Keratinocyte (primary cell): ENCODE results near the gene SPTAN1. TPM values are rescaled to one million over a fixed set of nuclear protein-coding genes. Genes with fewer than 3 reads are reported as not detected.

Source experiments
- DNase-seq: peaks from one replicate; pipeline ENCODE4 v3.0.0-alpha.2; 2011; ENCODE audit warnings: low read depth, missing footprints, low spot score
- FAIRE-seq: peaks from 2 replicates; lab custom pipeline; 2011; peaks lifted over from hg19 to GRCh38; lab: Jason Lieb, UNC
- H2AFZ ChIP-seq: 2 replicates; pipeline ENCODE4 v1.6.0; 2012; ENCODE audit warnings: low read length, control low read depth, inconsistent platforms; ENCODE audit not compliant: control insufficient read depth
- H3K27ac ChIP-seq: 2 replicates; pipeline ENCODE4 v1.5.1; 2011; ENCODE audit warnings: low read length; ENCODE audit not compliant: control insufficient read depth, insufficient read depth
- H3K27me3 ChIP-seq: 3 replicates; pipeline ENCODE4 v1.6.0; 2011; ENCODE audit warnings: low read length; ENCODE audit not compliant: control insufficient read depth, insufficient read depth; ENCODE audit errors: extremely low read depth
- H3K36me3 ChIP-seq, 2 experiments: 2 replicates in 1 of 2; 3 replicates in 1 of 2; pipeline ENCODE4 v1.5.1; 2011; ENCODE audit warnings: low read length in 2 of 2, mild to moderate bottlenecking in 1 of 2; ENCODE audit not compliant: control insufficient read depth in 2 of 2, insufficient read depth in 2 of 2; ENCODE audit errors: extremely low read depth in 1 of 2
- H3K4me1 ChIP-seq: 3 replicates; pipeline ENCODE4 v1.5.1; 2011; ENCODE audit warnings: low read length; ENCODE audit not compliant: control insufficient read depth, insufficient read depth; ENCODE audit errors: extremely low read depth
- H3K4me2 ChIP-seq: 3 replicates; pipeline ENCODE4 v1.6.0; 2011; ENCODE audit warnings: low read depth, low read length; ENCODE audit not compliant: control insufficient read depth, insufficient read depth; ENCODE audit errors: extremely low read depth
- H3K4me3 ChIP-seq, 3 experiments: fragments of 200-600 bp in 1 of 3; sonication (generic) in 1 of 3; 2 replicates in 2 of 3; 3 replicates in 1 of 3; pipeline ENCODE4 v1.5.1; 2011 to 2016; ENCODE audit warnings: low read length in 3 of 3, mild to moderate bottlenecking in 3 of 3, control low read depth in 2 of 3, inconsistent platforms in 1 of 3, low read depth in 1 of 3, mixed read lengths in 1 of 3, mixed run types in 1 of 3, moderate library complexity in 1 of 3; ENCODE audit not compliant: control insufficient read depth in 2 of 3, insufficient read depth in 2 of 3; ENCODE audit errors: extremely low read depth in 1 of 3
- H3K79me2 ChIP-seq: 2 replicates; pipeline ENCODE4 v1.6.0; 2012; ENCODE audit warnings: low read length; ENCODE audit not compliant: control insufficient read depth, insufficient read depth
- H3K9ac ChIP-seq: 3 replicates; pipeline ENCODE4 v1.6.0; 2011; ENCODE audit warnings: low read length; ENCODE audit not compliant: control insufficient read depth, insufficient read depth; ENCODE audit errors: extremely low read depth
- H3K9me1 ChIP-seq: 3 replicates; pipeline ENCODE4 v1.6.0; 2011; ENCODE audit warnings: low read length; ENCODE audit not compliant: control insufficient read depth, insufficient read depth; ENCODE audit errors: extremely low read depth
- H3K9me3 ChIP-seq: 2 replicates; pipeline ENCODE4 v1.5.1; 2012; ENCODE audit warnings: low read depth, low read length; ENCODE audit not compliant: control insufficient read depth
- H4K20me1 ChIP-seq: 3 replicates; pipeline ENCODE4 v1.6.0; 2011; ENCODE audit warnings: low read length; ENCODE audit not compliant: control insufficient read depth, insufficient read depth; ENCODE audit errors: extremely low read depth
- EZH2 ChIP-seq: IDR thresholded peaks from one replicate; pipeline ENCODE4 v1.6.1; 2012; ENCODE audit warnings: inconsistent platforms, mild to moderate bottlenecking, low read length, moderate library complexity
- dilution Hi-C: fragments of 300-500 bp; cut with MboI; formaldehyde crosslinking; loops from one replicate; pipeline ENCODE4 v1.7.0; 2020; ENCODE audit warnings: low sequenced_read_pairs; ENCODE audit not compliant: extremely low pct_ligation_motif_present
- polyA plus RNA-seq, 5 experiments: library from polyadenylated mRNA; depleted of rRNA in 3 of 5; stranded (reverse) in 3 of 5; stranded (forward) in 1 of 5; unstranded in 1 of 5; fragments of >200 nt; gene quantifications; 1 replicate in 1 of 5; 2 replicates in 3 of 5; 3 replicates in 1 of 5; pipeline versions ENCODE4 v1.2.1 to v1.2.3, GENCODE V29; 2011 to 2012; ENCODE audit warnings: missing spikeins in 2 of 5, low read depth in 1 of 5, low replicate concordance in 1 of 5
- TF ChIP-seq, protein P1 (sequence below), 3 experiments: IDR thresholded peaks in 1 of 3; conservative IDR thresholded peaks in 1 of 3; optimal IDR thresholded peaks in 1 of 3; 2 replicates in 2 of 3; 3 replicates in 1 of 3; pipeline versions ENCODE3 to v1.5.1; 2011; ENCODE audit warnings: low read length in 3 of 3, mild to moderate bottlenecking in 3 of 3, moderate library complexity in 2 of 3, control low read depth in 1 of 3, inconsistent platforms in 1 of 3; ENCODE audit not compliant: insufficient read depth in 2 of 3; ENCODE audit errors: extremely low read depth in 1 of 3

Gene SPTAN1
- polyA plus RNA-seq, 1 donor (not counting 4 experiments of a cell fraction or from before 2014, with no cell fraction given): 98.7 TPM

DNA sequence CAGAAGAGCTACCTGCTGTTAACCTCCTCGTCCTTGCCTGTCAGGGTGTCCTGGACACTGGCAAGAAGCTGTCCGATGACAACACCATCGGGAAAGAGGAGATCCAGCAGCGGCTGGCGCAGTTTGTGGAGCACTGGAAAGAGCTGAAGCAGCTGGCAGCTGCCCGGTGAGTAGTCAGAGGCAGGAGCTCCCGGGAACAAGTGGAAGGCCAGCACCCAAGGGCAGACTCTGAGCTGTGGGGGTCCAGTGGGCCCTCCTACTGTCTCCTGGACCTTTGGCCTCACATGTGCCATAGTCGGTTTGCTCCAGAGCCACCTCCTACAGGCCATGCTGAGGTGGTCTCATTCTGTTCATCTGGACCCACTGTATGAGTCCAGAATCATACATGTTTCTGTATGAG, 65.6 kb downstream of the SPTAN1 start:
- no peak overlapping the region for H2AFZ ChIP-seq
- TF ChIP-seq, protein P1, sequence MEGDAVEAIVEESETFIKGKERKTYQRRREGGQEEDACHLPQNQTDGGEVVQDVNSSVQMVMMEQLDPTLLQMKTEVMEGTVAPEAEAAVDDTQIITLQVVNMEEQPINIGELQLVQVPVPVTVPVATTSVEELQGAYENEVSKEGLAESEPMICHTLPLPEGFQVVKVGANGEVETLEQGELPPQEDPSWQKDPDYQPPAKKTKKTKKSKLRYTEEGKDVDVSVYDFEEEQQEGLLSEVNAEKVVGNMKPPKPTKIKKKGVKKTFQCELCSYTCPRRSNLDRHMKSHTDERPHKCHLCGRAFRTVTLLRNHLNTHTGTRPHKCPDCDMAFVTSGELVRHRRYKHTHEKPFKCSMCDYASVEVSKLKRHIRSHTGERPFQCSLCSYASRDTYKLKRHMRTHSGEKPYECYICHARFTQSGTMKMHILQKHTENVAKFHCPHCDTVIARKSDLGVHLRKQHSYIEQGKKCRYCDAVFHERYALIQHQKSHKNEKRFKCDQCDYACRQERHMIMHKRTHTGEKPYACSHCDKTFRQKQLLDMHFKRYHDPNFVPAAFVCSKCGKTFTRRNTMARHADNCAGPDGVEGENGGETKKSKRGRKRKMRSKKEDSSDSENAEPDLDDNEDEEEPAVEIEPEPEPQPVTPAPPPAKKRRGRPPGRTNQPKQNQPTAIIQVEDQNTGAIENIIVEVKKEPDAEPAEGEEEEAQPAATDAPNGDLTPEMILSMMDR (optimal IDR thresholded peaks at IDR 0.05 in 1 of 3, IDR thresholded peaks at IDR 0.05 in 1 of 3, conservative IDR thresholded peaks at IDR 0.05 in 1 of 3; ENCODE audit: extremely low read depth in 1 of 3, insufficient read depth in 2 of 3, low read length in 3 of 3): no peak
- no peaks in the 10 kb centered on the region for H3K9me1 ChIP-seq
- no peak for FAIRE-seq
- no peak overlapping the region for H3K4me2 ChIP-seq
- no peaks in the 10 kb centered on the region for H3K9me3 ChIP-seq
- no peaks in the 10 kb centered on the region for H3K79me2 ChIP-seq
- dilution Hi-C loops: no loop called here
- no peak overlapping the region for H3K9ac ChIP-seq
- H3K4me3 ChIP-seq: no peak overlapping the region
- DNase-seq: no peak
- peaks cover 3% of the 10 kb centered on the region for H4K20me1 ChIP-seq
- no peaks in the 10 kb centered on the region for H3K27me3 ChIP-seq
- H3K36me3 ChIP-seq: peaks cover 47 to 65% of the 10 kb centered on the region in 2 experiments
- H3K27ac ChIP-seq: no peak overlapping the region
- H3K4me1 ChIP-seq: no peaks in the 10 kb centered on the region

DNA sequence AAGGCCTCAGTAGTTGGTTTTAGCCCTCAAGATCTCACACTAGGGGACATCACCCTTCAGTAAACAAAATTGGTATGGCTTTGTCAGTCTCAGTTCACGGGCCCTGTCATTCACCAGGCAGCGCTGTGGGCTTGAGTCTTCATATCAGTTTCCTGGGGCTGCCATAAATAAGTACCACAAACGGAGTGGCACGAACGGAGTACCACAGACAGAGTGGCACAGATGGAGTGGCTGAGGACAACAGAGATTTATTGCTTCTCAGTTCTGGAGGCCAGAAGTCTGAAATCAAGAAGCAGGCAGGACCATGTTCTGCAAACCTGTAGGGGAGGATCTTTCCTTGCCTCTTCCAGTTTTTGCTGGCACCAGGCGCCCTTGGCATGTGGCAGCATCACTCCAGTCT, 66.7 kb downstream of the SPTAN1 start:
- Histone ChIP-seq H3K4me2 (no peak overlapping the region), H3K36me3 (peaks cover 45 to 61% of the 10 kb centered on the region in 2 experiments), H2AFZ (no peak overlapping the region), H3K4me3 (no peak overlapping the region), H3K27ac (no peak overlapping the region), H3K9me3 (no peaks in the 10 kb centered on the region), H3K9me1 (no peaks in the 10 kb centered on the region), H4K20me1 (peaks cover 3% of the 10 kb centered on the region), H3K27me3 (no peaks in the 10 kb centered on the region), H3K4me1 (no peaks in the 10 kb centered on the region), H3K79me2 (no peaks in the 10 kb centered on the region), H3K9ac (no peak overlapping the region)
- TF ChIP-seq EZH2: no peak
- TF ChIP-seq, protein P1 (optimal IDR thresholded peaks at IDR 0.05 in 1 of 3, IDR thresholded peaks at IDR 0.05 in 1 of 3, conservative IDR thresholded peaks at IDR 0.05 in 1 of 3; ENCODE audit: extremely low read depth in 1 of 3, insufficient read depth in 2 of 3, low read length in 3 of 3): no peak
- FAIRE-seq (no peak), DNase-seq (no peak)
- dilution Hi-C loops: no loop called here
